Trophoblast cell (in vitro differentiated cells and primary cell): ENCODE data around the gene P3H2.

Experiments
- DNase-seq, 2 donors: peaks; one replicate each; pipeline ENCODE4 v3.0.0-alpha.2; 2016
- H2AFZ ChIP-seq: 2 replicates; pipeline ENCODE4 v1.6.1; 2013; ENCODE audit warnings: low read length, moderate library complexity, mild to moderate bottlenecking; ENCODE audit not compliant: insufficient read depth, poor library complexity
- H2AK5ac ChIP-seq: 2 replicates; pipeline ENCODE4 v1.6.1; 2013; ENCODE audit warnings: mild to moderate bottlenecking, low read length
- H2BK120ac ChIP-seq: 2 replicates; pipeline ENCODE4 v1.6.1; 2013; ENCODE audit warnings: low read length, mild to moderate bottlenecking, moderate library complexity; ENCODE audit not compliant: insufficient read depth, poor library complexity
- H2BK12ac ChIP-seq: 2 replicates; pipeline ENCODE4 v1.6.1; 2013; ENCODE audit warnings: mild to moderate bottlenecking, low read length, moderate library complexity
- H2BK5ac ChIP-seq: 2 replicates; pipeline ENCODE4 v1.6.1; 2013; ENCODE audit warnings: low read length, low read depth, moderate library complexity, mild to moderate bottlenecking; ENCODE audit not compliant: poor library complexity
- H3K14ac ChIP-seq: 2 replicates; pipeline ENCODE4 v1.6.1; 2013; ENCODE audit warnings: mild to moderate bottlenecking, low read length
- H3K18ac ChIP-seq: 2 replicates; pipeline ENCODE4 v1.6.1; 2013; ENCODE audit warnings: mild to moderate bottlenecking, low read length
- H3K23ac ChIP-seq: 2 replicates; pipeline ENCODE4 v1.6.1; 2013; ENCODE audit warnings: low read length
- H3K27ac ChIP-seq: 2 replicates; pipeline ENCODE4 v1.5.1; 2013; ENCODE audit warnings: low read depth, mild to moderate bottlenecking, inconsistent platforms, low read length, moderate library complexity
- H3K27me3 ChIP-seq: 2 replicates; pipeline ENCODE4 v1.6.1; 2013; ENCODE audit warnings: inconsistent platforms, mild to moderate bottlenecking, low read length, moderate library complexity; ENCODE audit not compliant: insufficient read depth
- H3K36me3 ChIP-seq, 2 experiments: 1 replicate in 1 of 2; 2 replicates in 1 of 2; pipeline ENCODE4 v1.6.1; 2013; ENCODE audit warnings: low read length in 2 of 2, mild to moderate bottlenecking in 2 of 2, moderate library complexity in 1 of 2; ENCODE audit not compliant: insufficient read depth in 2 of 2, control insufficient read depth in 1 of 2
- H3K4ac ChIP-seq: 2 replicates; pipeline ENCODE4 v1.6.1; 2013; ENCODE audit warnings: low read depth, mild to moderate bottlenecking, low read length, moderate library complexity
- H3K4me1 ChIP-seq, 2 experiments: 1 replicate in 1 of 2; 2 replicates in 1 of 2; pipeline ENCODE4 v1.6.1; 2013; ENCODE audit warnings: low read length in 2 of 2, mild to moderate bottlenecking in 2 of 2, moderate library complexity in 1 of 2; ENCODE audit not compliant: insufficient read depth in 2 of 2, control insufficient read depth in 1 of 2
- H3K4me2 ChIP-seq: 2 replicates; pipeline ENCODE4 v1.6.1; 2013; ENCODE audit warnings: inconsistent platforms, mild to moderate bottlenecking, low read length, moderate library complexity
- H3K4me3 ChIP-seq: 2 replicates; pipeline ENCODE4 v1.5.1; 2013; ENCODE audit warnings: mild to moderate bottlenecking, low read depth, low read length, inconsistent platforms
- H3K79me1 ChIP-seq: one replicate; pipeline ENCODE4 v1.6.1; 2013; ENCODE audit warnings: low read length
- H3K79me2 ChIP-seq: 2 replicates; pipeline ENCODE4 v1.6.1; 2013; ENCODE audit warnings: low read length, mild to moderate bottlenecking; ENCODE audit not compliant: control insufficient read depth, insufficient read depth, poor library complexity
- H3K9ac ChIP-seq: 2 replicates; pipeline ENCODE4 v1.6.1; 2013; ENCODE audit warnings: mild to moderate bottlenecking, low read length
- H3K9me3 ChIP-seq: 2 replicates; pipeline ENCODE4 v1.6.1; 2013; ENCODE audit warnings: low read depth, mild to moderate bottlenecking, control low read depth, inconsistent platforms, low read length; ENCODE audit not compliant: insufficient read depth
- H4K12ac ChIP-seq: 2 replicates; pipeline ENCODE4 v1.6.1; 2013; ENCODE audit warnings: low read depth, mild to moderate bottlenecking, low read length, moderate library complexity
- H4K8ac ChIP-seq: 2 replicates; pipeline ENCODE4 v1.6.1; 2013; ENCODE audit warnings: low read depth, mild to moderate bottlenecking, low read length, moderate library complexity
- H4K91ac ChIP-seq: one replicate; pipeline ENCODE4 v1.6.1; 2013; ENCODE audit warnings: low read depth, mild to moderate bottlenecking, low read length, moderate library complexity
- WGBS: extraction: QIAGEN DNeasy Blood & Tissue Kit; methylation state at CpG from one replicate; pipeline ENCODE4 v1.1.7; 2013; ENCODE audit warnings: missing lambda C conversion rate; ENCODE audit not compliant: insufficient read length, insufficient coverage; ENCODE audit errors: extremely low coverage; 5-methylcytosine and 5-hydroxymethylcytosine counted together

Gene P3H2

DNA sequence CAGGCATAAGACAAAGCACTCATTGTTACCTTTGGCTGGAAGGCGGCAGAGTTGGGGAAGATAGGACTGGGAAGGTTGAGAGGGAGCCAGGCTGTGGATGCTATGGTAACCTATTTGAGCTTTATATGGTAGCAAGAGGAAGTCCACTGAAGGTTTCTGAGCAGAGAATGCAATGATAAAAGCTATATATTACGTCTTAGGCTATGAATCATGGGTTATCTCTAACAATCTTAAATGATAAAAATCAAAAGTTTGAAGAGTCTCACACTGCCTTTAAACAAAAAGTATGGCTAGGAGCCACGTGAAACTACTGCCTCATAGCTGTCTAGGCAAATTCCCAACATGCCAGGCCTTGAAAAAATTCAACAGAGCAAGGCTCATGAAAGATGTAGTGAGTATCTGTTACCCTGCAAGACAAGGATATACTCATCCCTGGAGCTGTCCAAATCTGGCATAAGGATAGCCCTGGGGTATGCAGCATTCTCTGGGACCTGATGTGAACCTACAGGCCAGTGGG, 4.1 kb downstream of the P3H2 start:
- H3K4me3 ChIP-seq: no peak overlapping the region
- peak overlapping the region; percentile 14 for H3K27ac ChIP-seq
- no peak overlapping the region for H4K91ac ChIP-seq
- no peak overlapping the region for H2AFZ ChIP-seq
- no peaks in the 10 kb centered on the region for H3K36me3 ChIP-seq
- no peak overlapping the region for H2AK5ac ChIP-seq
- H3K14ac ChIP-seq: no peak overlapping the region
- peak; percentile 84 to 96 for DNase-seq
- H3K4me1 ChIP-seq: peaks cover 7 to 15% of the 10 kb centered on the region in 2 experiments
- no peak overlapping the region for H2BK120ac ChIP-seq
- H3K23ac ChIP-seq: no peak overlapping the region
- no CpG with 5 or more reads among the region's 3 CpGs for WGBS
- no peak overlapping the region for H3K18ac ChIP-seq
- no peaks in the 10 kb centered on the region for H3K27me3 ChIP-seq
- no peak overlapping the region for H4K8ac ChIP-seq
- peak overlapping the region; percentile 21 for H3K4me2 ChIP-seq
- H2BK5ac ChIP-seq: no peak overlapping the region
- peaks cover 5% of the 10 kb centered on the region for H3K79me2 ChIP-seq
- peaks cover 9% of the 10 kb centered on the region for H3K79me1 ChIP-seq
- no peak overlapping the region for H2BK12ac ChIP-seq
- no peak overlapping the region for H3K4ac ChIP-seq
- H4K12ac ChIP-seq: no peak overlapping the region
- no peaks in the 10 kb centered on the region for H3K9me3 ChIP-seq
- H3K9ac ChIP-seq: no peak overlapping the region

DNA sequence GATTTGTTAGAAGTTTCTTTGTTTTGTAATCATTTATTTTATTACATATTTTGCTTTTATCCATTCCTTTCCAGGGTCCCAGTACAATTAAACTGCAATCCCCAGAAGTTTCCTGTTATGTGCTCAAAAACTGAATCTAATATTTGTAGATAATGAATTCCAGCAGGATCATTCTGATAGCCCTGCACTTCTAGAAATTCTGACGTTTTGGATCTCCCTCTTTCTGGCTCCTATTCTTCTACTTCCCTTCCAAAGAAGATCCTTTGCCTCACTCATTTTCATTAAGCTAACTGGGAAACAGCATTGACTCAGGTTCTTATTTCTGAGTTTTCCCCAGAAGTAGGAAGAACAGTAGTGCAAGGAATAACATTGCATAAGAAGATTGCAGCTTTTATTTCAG, 9.9 kb downstream of the P3H2 start:
- Histone ChIP-seq H3K79me2 (no peaks in the 10 kb centered on the region), H2BK120ac (no peak overlapping the region), H3K23ac (no peak overlapping the region), H3K9ac (no peak overlapping the region), H3K4ac (no peak overlapping the region), H3K27ac (no peak overlapping the region), H3K4me2 (no peak overlapping the region), H2AK5ac (no peak overlapping the region), H3K27me3 (no peaks in the 10 kb centered on the region), H4K12ac (no peak overlapping the region), H3K4me3 (no peak overlapping the region), H3K9me3 (no peaks in the 10 kb centered on the region), H3K79me1 (no peaks in the 10 kb centered on the region), H2BK5ac (no peak overlapping the region), H2AFZ (no peak overlapping the region), H4K91ac (no peak overlapping the region), H4K8ac (no peak overlapping the region), H3K18ac (no peak overlapping the region), H2BK12ac (no peak overlapping the region), H3K36me3 (no peaks in the 10 kb centered on the region), H3K4me1 (no peaks in the 10 kb centered on the region), H3K14ac (no peak overlapping the region)
- DNase-seq: no peak
- no CpG with 5 or more reads among the region's 1 CpG for WGBS

DNA sequence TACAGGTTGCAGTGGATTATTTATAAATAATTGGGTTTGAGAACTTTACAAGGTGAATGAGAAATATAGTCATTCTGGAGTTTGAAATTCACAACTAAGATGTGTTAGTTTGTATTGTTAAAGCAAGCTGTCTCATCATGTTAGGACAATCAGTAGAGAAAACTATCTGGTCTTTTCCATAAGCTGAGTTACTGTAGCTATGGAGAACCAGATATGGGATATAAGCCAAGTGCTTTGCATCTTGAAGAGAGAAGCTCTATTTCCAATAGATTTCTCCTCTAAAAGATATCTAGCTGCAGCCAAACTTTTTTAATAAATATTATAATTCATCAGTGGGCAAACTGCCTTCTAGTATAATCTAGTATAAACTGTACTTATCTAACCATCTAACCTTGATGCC, 11.3 kb downstream of the P3H2 start:
- H3K4me2 ChIP-seq: no peak overlapping the region
- no peak overlapping the region for H2BK12ac ChIP-seq
- no peaks in the 10 kb centered on the region for H3K4me1 ChIP-seq
- H3K27ac ChIP-seq: no peak overlapping the region
- H3K79me2 ChIP-seq: no peaks in the 10 kb centered on the region
- H2BK5ac ChIP-seq: no peak overlapping the region
- H3K79me1 ChIP-seq: no peaks in the 10 kb centered on the region
- H2AK5ac ChIP-seq: no peak overlapping the region
- no peak overlapping the region for H2AFZ ChIP-seq
- no peak overlapping the region for H4K12ac ChIP-seq
- DNase-seq: no peak
- no peak overlapping the region for H3K9ac ChIP-seq
- H3K18ac ChIP-seq: no peak overlapping the region
- H3K36me3 ChIP-seq: no peaks in the 10 kb centered on the region
- no peak overlapping the region for H3K4ac ChIP-seq
- H4K91ac ChIP-seq: no peak overlapping the region
- no peak overlapping the region for H3K4me3 ChIP-seq
- H4K8ac ChIP-seq: no peak overlapping the region
- H3K23ac ChIP-seq: no peak overlapping the region
- H3K9me3 ChIP-seq: no peaks in the 10 kb centered on the region
- no peak overlapping the region for H2BK120ac ChIP-seq
- H3K27me3 ChIP-seq: no peaks in the 10 kb centered on the region
- no peak overlapping the region for H3K14ac ChIP-seq

DNA sequence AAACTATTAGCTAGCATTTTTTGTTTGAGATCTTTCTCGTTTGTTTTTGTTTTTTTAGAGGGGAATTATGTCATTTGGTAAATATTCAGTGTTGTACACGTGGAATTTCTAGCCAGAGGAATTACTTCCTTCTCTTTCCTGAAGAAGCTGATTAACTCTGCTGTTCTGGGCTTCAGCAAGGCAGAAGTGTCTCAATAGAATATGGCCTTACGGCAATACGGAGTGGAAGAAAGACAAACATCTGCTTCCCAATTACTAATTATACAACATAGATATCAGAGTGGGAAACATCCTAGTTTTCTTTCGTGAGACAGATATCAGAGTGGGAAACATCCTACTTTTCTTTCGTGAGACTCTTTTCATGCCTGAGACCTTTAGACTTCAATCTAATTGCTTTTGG, 11.9 kb downstream of the P3H2 start:
- peak in 1 of 2 donors; percentile 11 for DNase-seq
- no peaks in the 10 kb centered on the region for H3K4me1 ChIP-seq
- no peak overlapping the region for H2AK5ac ChIP-seq
- no peak overlapping the region for H3K9ac ChIP-seq
- no peaks in the 10 kb centered on the region for H3K36me3 ChIP-seq
- H4K91ac ChIP-seq: no peak overlapping the region
- WGBS: no CpG with 5 or more reads among the region's 6 CpGs
- H2BK5ac ChIP-seq: no peak overlapping the region
- no peak overlapping the region for H2BK120ac ChIP-seq
- H3K23ac ChIP-seq: no peak overlapping the region
- no peak overlapping the region for H2BK12ac ChIP-seq
- H3K27me3 ChIP-seq: no peaks in the 10 kb centered on the region
- H3K79me1 ChIP-seq: no peaks in the 10 kb centered on the region
- no peak overlapping the region for H4K12ac ChIP-seq
- H3K4me2 ChIP-seq: no peak overlapping the region
- no peaks in the 10 kb centered on the region for H3K79me2 ChIP-seq
- no peak overlapping the region for H3K4ac ChIP-seq
- H2AFZ ChIP-seq: no peak overlapping the region
- H3K18ac ChIP-seq: no peak overlapping the region
- H3K14ac ChIP-seq: no peak overlapping the region
- no peaks in the 10 kb centered on the region for H3K9me3 ChIP-seq
- no peak overlapping the region for H3K27ac ChIP-seq
- no peak overlapping the region for H3K4me3 ChIP-seq
- no peak overlapping the region for H4K8ac ChIP-seq
